HepG2 (cell line): ENCODE data around the gene FAF1. TPM values are rescaled to one million over a fixed set of nuclear protein-coding genes. Genes with fewer than 3 reads are reported as not detected.

Experiments used
- ATAC-seq: fragments of 200-7000 bp; cut with Tn5 transposase; 3 replicates; pipeline ENCODE4 v1.9.1; 2020; ENCODE audit warnings: mild to moderate bottlenecking, moderate library complexity
- BruUV-seq: library from RNA; stranded (reverse); fragments of 400-500 nt; replicated peaks from 2 replicates; lab custom pipeline; 2021; lab: Mats Ljungman, UMichigan
- CTCF ChIA-PET: fragments of 300-600 bp; formaldehyde crosslinking; extraction: SDS; loops from one replicate; lab custom pipeline; 2021; ENCODE audit warnings: low total read pairs, inconsistent platforms, low intra/inter-chr PET ratio; lab: Yijun Ruan, JAX
- POLR2A ChIA-PET: fragments of 350-600 bp; sonication (Branson Sonifier 250); formaldehyde crosslinking; loops from one replicate; lab custom pipeline; 2020; ENCODE audit warnings: antibody characterized with exemption, inconsistent platforms; lab: Yijun Ruan, JAX
- DNase-seq: peaks from one replicate; pipeline ENCODE4 v3.0.0-alpha.2; 2015; ENCODE audit warnings: low spot score
- FAIRE-seq: peaks from 3 replicates; lab custom pipeline; 2011; peaks lifted over from hg19 to GRCh38; lab: Jason Lieb, UNC
- H2AFZ ChIP-seq: one replicate; pipeline ENCODE4 v1.6.1; 2011; ENCODE audit warnings: low read length, inconsistent platforms
- H3K27ac ChIP-seq: fragments of 300-600 bp; 3 replicates; pipeline ENCODE4 v1.8.0; 2011; ENCODE audit warnings: mixed run types, mild to moderate bottlenecking, mixed read lengths, low read length, inconsistent platforms; ENCODE audit not compliant: insufficient read depth; ENCODE audit errors: extremely low read length
- H3K27me3 ChIP-seq, 2 experiments: fragments of 200-600 bp in 1 of 2; 2 replicates in 1 of 2; 3 replicates in 1 of 2; pipeline versions ENCODE4 v1.6.0 to v1.8.0; 2011; ENCODE audit warnings: low read length in 2 of 2, mild to moderate bottlenecking in 2 of 2, moderate library complexity in 2 of 2, inconsistent platforms in 1 of 2; ENCODE audit not compliant: insufficient read depth in 2 of 2, control insufficient read depth in 1 of 2
- H3K36me3 ChIP-seq, 2 experiments: fragments of 200-600 bp in 1 of 2; replicated peaks in 1 of 2; 2 replicates in 1 of 2; 3 replicates in 1 of 2; pipeline versions ENCODE4 v1.5.1 to v1.8.0; 2011; ENCODE audit warnings: low read length in 2 of 2, inconsistent platforms in 1 of 2; ENCODE audit not compliant: insufficient read depth in 2 of 2, control insufficient read depth in 1 of 2
- H3K4me1 ChIP-seq: 2 replicates; pipeline ENCODE4 v1.5.1; 2012; ENCODE audit warnings: low read length, inconsistent platforms; ENCODE audit not compliant: insufficient read depth
- H3K4me2 ChIP-seq: 2 replicates; pipeline ENCODE4 v1.6.0; 2011; ENCODE audit warnings: low read depth, low read length, inconsistent platforms
- H3K4me3 ChIP-seq, 3 experiments: fragments of 200-600 bp in 1 of 3; sonication (generic), shearing (Covaris generic) in 1 of 3; replicated peaks in 1 of 3; 2 replicates each; pipeline ENCODE4 v1.5.1; 2011 to 2016; ENCODE audit warnings: low read length in 3 of 3, inconsistent platforms in 2 of 3, low read depth in 2 of 3, mild to moderate bottlenecking in 2 of 3, control low read depth in 1 of 3, mixed read lengths in 1 of 3; ENCODE audit not compliant: insufficient read depth in 1 of 3
- H3K79me2 ChIP-seq: one replicate; pipeline ENCODE4 v1.6.1; 2011; ENCODE audit warnings: low read length, inconsistent platforms; ENCODE audit not compliant: insufficient read depth
- H3K9ac ChIP-seq: 2 replicates; pipeline ENCODE4 v1.6.0; 2011; ENCODE audit warnings: mild to moderate bottlenecking, low read depth, low read length, inconsistent platforms; ENCODE audit not compliant: insufficient read depth
- H3K9me3 ChIP-seq: 2 replicates; pipeline ENCODE4 v1.5.1; 2012; ENCODE audit warnings: mild to moderate bottlenecking, low read length
- H4K20me1 ChIP-seq: 2 replicates; pipeline ENCODE4 v1.6.0; 2011; ENCODE audit warnings: inconsistent platforms, mild to moderate bottlenecking, low read length, moderate library complexity; ENCODE audit not compliant: insufficient read depth
- EP300 ChIP-seq, 3 experiments: sonication (generic) in 1 of 3; formaldehyde crosslinking in 1 of 3; IDR thresholded peaks; 2 replicates each; pipeline versions ENCODE4 v1.5.1 to v1.6.1; 2011 to 2020; ENCODE audit warnings: low read depth in 2 of 3, low read length in 2 of 3, borderline replicate concordance in 1 of 3, improper control_type of control experiment in 1 of 3, mild to moderate bottlenecking in 1 of 3, missing genetic modification reagents in 1 of 3, moderate library complexity in 1 of 3
- ERF ChIP-seq: IDR thresholded peaks from 2 replicates; pipeline ENCODE4 v1.6.1; 2018; ENCODE audit warnings: missing biosample characterization, missing genetic modification reagents
- GZF1 ChIP-seq: sonication (generic); formaldehyde crosslinking; IDR thresholded peaks from 2 replicates; pipeline ENCODE4 v1.5.1; 2020; ENCODE audit warnings: mild to moderate bottlenecking, missing genetic modification reagents
- HIVEP1 ChIP-seq: sonication (generic); formaldehyde crosslinking; IDR thresholded peaks from 2 replicates; pipeline ENCODE4 v1.4.0; 2020; ENCODE audit warnings: mild to moderate bottlenecking, missing genetic modification reagents
- KDM4B ChIP-seq: sonication (generic); formaldehyde crosslinking; IDR thresholded peaks from 2 replicates; pipeline ENCODE4 v1.4.0; 2020; ENCODE audit warnings: missing genetic modification reagents
- MIER3 ChIP-seq: IDR thresholded peaks from 2 replicates; pipeline ENCODE4 v1.6.1; 2016; ENCODE audit warnings: missing compliant biosample characterization, borderline replicate concordance
- RBFOX2 ChIP-seq: fragments of 200-400 bp; formaldehyde crosslinking; IDR thresholded peaks from 2 replicates; pipeline ENCODE4 v1.6.1; 2017; ENCODE audit warnings: low read depth, mild to moderate bottlenecking, low read length
- TEAD2 ChIP-seq: sonication (generic); formaldehyde crosslinking; IDR thresholded peaks from 2 replicates; pipeline ENCODE4 v1.9.0; 2021; ENCODE audit warnings: missing genetic modification reagents
- WGBS: methylation state at CpG from one replicate; pipeline ENCODE4 v1.1.6; 2017; ENCODE audit warnings: low lambda C conversion rate; 5-methylcytosine and 5-hydroxymethylcytosine counted together
- in situ Hi-C: cut with HindIII; loops from 2 replicates; pipeline ENCODE4 v1.10.0; 2017; ENCODE audit warnings: low pct_unique_long_range_greater_than_20kb; ENCODE audit not compliant: extremely low pct_ligation_motif_present
- intact Hi-C: fragments of 100-400 bp; cut with micrococcal nuclease; formaldehyde crosslinking; loops from one replicate; pipeline ENCODE4 v1.10.0; 2022; ENCODE audit not compliant: unreplicated experiment
- polyA plus RNA-seq, 8 experiments: library from polyadenylated mRNA; depleted of rRNA in 3 of 8; stranded (reverse) in 7 of 8; unstranded in 1 of 8; fragments of >200 nt; fragmentation: Illumina TruSeq in 4 of 8; extraction: Trizol in 4 of 8; gene quantifications; 2 replicates each; pipeline versions ENCODE4 v1.2.1 to v1.2.3, GENCODE V29; 2011 to 2016; ENCODE audit warnings: low read depth in 4 of 8, missing spikeins in 1 of 8, mixed read lengths in 1 of 8; ENCODE audit not compliant: insufficient read depth in 1 of 8
- total RNA-seq, 5 experiments: library from RNA; depleted of rRNA; stranded (reverse); fragments of >200 nt; fragmentation: Illumina TruSeq; extraction: Trizol; gene quantifications; 2 replicates each; pipeline ENCODE4 v1.2.3, GENCODE V29; 2016; ENCODE audit warnings: low read depth in 1 of 5
- TF ChIP-seq, protein P1 (sequence below): sonication (generic); formaldehyde crosslinking; IDR thresholded peaks from 2 replicates; pipeline ENCODE4 v1.4.0; 2020; ENCODE audit warnings: missing genetic modification reagents, borderline replicate concordance
- TF ChIP-seq, protein P2 (sequence below): sonication (generic); formaldehyde crosslinking; IDR thresholded peaks from 2 replicates; pipeline ENCODE4 v1.4.0; 2020; ENCODE audit warnings: mild to moderate bottlenecking, missing genetic modification reagents
- TF ChIP-seq, protein P3 (sequence below): sonication (generic); formaldehyde crosslinking; IDR thresholded peaks from 2 replicates; pipeline ENCODE4 v1.8.0; 2022; ENCODE audit warnings: mild to moderate bottlenecking, missing genetic modification reagents, moderate library complexity

FAF1 gene
- total and polyA plus RNA-seq, 2 of the 13 experiments (the other 11 are each of a cell fraction or from before 2014, with no cell fraction given), result 19.4 to 63.3 TPM

DNA sequence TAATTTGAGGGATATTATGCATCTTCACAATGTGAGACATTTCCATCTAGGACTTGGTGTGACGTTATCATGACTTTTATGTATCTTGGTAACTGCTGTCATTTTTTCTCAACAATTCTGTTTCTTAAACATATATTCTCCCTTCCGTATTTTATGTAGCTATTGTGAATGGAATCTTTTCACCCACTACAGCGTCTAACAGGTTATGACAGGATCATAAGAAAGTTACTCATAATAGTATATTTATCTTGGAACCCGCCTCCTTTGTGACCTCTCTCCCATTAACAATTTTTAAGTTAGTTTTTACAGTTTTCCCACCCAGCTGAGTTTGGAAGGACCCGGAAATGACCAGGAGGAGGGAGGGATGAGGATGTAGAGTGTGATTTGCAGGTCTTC is 530.1 kb downstream of the FAF1 start:
- DNase-seq (no peak), FAIRE-seq (no peak), ATAC-seq (no peak)
- H2AFZ ChIP-seq, result no peak overlapping the region
- no peak overlapping the region for H3K27ac ChIP-seq
- in situ Hi-C loops (no loop called here), intact Hi-C loops (no loop called here)
- no peak overlapping the region for H3K4me3 ChIP-seq
- peak overlapping the region; percentile 15; the same call in 1 of the 2 replicates for H3K4me2 ChIP-seq
- H3K4me1 ChIP-seq, result peaks cover 14% of the 10 kb centered on the region; the same call in 1 of the 2 replicates
- no TSS peak for BruUV-seq
- no peaks in the 10 kb centered on the region for H3K9me3 ChIP-seq
- peaks cover 13 to 68% of the 10 kb centered on the region in 2 experiments for H3K27me3 ChIP-seq
- CTCF ChIA-PET, result no interaction called here
- no peaks in the 10 kb centered on the region for H3K79me2 ChIP-seq
- H3K9ac ChIP-seq, result no peak overlapping the region
- POLR2A ChIA-PET, result no interaction called here
- H4K20me1 ChIP-seq, result no peaks in the 10 kb centered on the region
- 26% methylated on average over 5 of the region's 5 CpGs for WGBS
- no peaks in the 10 kb centered on the region; a peak in 1 of 5 replicates for H3K36me3 ChIP-seq
- TF ChIP-seq KDM4B, result no peak
- no peak for TF ChIP-seq ERF
- TF ChIP-seq EP300 (IDR thresholded peaks at IDR 0.05; ENCODE audit: low read depth in 2 of 2, low read length in 2 of 2), result no peak
- TF ChIP-seq EP300 (CRISPR knock-in tag; IDR thresholded peaks at IDR 0.05; ENCODE audit: borderline replicate concordance), result no peak
- no peak for TF ChIP-seq TEAD2 (CRISPR knock-in tag)
- TF ChIP-seq, protein P1, sequence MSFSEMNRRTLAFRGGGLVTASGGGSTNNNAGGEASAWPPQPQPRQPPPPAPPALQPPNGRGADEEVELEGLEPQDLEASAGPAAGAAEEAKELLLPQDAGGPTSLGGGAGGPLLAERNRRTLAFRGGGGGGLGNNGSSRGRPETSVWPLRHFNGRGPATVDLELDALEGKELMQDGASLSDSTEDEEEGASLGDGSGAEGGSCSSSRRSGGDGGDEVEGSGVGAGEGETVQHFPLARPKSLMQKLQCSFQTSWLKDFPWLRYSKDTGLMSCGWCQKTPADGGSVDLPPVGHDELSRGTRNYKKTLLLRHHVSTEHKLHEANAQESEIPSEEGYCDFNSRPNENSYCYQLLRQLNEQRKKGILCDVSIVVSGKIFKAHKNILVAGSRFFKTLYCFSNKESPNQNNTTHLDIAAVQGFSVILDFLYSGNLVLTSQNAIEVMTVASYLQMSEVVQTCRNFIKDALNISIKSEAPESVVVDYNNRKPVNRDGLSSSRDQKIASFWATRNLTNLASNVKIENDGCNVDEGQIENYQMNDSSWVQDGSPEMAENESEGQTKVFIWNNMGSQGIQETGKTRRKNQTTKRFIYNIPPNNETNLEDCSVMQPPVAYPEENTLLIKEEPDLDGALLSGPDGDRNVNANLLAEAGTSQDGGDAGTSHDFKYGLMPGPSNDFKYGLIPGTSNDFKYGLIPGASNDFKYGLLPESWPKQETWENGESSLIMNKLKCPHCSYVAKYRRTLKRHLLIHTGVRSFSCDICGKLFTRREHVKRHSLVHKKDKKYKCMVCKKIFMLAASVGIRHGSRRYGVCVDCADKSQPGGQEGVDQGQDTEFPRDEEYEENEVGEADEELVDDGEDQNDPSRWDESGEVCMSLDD (CRISPR knock-in tag), result no peak
- TF ChIP-seq HIVEP1, result no peak
- TF ChIP-seq MIER3 (CRISPR knock-in tag), result no peak
- no peak for TF ChIP-seq RBFOX2
- TF ChIP-seq, protein P2, sequence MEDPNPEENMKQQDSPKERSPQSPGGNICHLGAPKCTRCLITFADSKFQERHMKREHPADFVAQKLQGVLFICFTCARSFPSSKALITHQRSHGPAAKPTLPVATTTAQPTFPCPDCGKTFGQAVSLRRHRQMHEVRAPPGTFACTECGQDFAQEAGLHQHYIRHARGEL (CRISPR knock-in tag), result no peak
- no peak for TF ChIP-seq GZF1
- TF ChIP-seq, protein P3, sequence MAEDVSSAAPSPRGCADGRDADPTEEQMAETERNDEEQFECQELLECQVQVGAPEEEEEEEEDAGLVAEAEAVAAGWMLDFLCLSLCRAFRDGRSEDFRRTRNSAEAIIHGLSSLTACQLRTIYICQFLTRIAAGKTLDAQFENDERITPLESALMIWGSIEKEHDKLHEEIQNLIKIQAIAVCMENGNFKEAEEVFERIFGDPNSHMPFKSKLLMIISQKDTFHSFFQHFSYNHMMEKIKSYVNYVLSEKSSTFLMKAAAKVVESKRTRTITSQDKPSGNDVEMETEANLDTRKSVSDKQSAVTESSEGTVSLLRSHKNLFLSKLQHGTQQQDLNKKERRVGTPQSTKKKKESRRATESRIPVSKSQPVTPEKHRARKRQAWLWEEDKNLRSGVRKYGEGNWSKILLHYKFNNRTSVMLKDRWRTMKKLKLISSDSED, result no peak
